Retina (tissue), 1 donor: ENCODE results near the gene SCUBE3.

Experiments
- DNase-seq: peaks from one replicate; pipeline ENCODE4 v3.0.0-alpha.2; 2016

The SCUBE3 gene

DNA sequence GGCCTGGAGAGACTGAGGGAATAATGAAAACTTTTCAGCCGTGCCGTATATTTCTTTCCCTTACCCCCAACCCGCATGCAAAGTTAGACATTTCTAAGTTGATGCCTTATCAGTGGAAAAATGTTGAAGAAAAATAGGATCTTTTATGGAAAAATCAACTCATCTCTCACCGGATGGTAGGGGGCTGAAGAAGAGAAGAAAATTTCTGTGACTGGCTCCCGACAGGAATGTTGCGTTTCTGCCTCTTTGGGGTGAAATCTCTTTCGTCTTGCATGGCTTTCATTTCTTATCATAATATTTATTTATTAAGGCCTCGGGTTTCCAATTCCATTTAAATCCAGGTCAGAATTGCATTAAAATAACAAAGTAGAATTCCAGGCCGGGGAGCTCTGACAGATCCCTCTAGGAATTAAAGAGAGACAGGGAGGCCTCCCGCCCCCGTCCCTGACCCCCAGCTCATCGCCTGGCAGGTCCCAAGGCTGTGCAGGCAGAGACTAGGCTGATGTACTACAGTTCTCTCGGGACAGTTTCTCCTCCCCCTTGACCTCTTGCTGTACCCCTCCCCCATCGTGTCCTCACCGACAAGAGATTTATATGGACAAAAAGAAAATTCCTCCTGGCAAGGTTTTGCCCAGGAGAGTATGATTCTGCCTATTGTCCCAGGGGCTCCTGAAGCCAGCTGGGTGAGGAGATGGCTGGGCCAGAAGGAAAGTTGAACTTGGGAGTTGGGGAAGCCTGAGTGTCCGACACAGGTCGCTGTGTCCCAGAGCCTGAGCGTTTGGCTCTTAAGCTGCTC is 1.3 kb downstream of the SCUBE3 start:
- DNase-seq: no peak

DNA sequence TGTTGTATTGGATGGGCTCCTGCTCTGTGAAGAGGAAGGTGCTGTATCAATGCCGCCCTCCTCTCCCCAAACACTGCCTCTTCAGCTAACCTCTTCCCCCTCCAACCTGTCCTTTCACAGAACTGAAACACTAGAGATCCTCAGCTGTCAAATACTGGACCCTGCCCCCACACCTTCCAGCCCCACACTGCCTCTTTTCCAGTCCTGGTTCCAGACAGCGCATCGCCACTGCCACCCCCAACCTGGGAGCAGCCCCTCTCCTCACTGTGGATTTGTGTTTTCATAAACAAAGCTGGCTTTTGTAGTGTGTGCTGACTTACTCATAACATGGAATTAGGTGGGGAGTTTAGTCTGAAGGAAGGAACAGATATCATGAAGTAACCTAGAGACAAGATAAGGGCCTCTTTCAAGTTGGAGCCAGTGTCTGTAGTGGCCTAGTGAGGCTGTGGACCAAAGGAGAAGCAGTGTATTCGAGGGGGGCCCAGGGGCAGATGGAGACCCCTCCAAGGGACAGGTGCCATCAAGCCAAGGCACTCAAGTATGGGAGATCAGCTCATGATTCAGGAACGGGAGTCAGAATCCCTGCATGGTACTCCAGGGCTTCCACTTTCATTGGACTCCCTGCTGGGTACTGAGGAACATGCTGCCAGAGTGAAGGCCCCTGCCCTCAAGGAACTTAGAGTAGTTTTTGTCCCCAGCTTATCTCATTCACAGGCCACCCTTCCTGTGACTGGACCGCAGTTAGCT is 2.1 kb downstream of the SCUBE3 start:
- no peak for DNase-seq

DNA sequence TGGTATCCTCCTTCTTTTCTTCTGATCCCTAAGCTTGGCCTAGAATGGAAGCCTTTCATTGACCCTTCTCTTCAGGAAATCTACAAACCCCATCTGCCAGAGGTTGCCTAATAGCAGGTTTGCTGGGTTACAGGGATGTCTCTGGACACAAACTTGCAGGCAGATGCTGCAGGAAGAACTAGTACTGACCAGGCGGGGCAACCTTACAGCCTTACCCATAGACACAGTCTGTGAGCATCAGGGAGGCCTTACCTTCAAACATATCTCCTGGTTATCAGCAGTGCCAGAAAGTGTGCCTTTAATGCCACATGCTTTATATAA is 2.6 kb downstream of the SCUBE3 start:
- no peak for DNase-seq

DNA sequence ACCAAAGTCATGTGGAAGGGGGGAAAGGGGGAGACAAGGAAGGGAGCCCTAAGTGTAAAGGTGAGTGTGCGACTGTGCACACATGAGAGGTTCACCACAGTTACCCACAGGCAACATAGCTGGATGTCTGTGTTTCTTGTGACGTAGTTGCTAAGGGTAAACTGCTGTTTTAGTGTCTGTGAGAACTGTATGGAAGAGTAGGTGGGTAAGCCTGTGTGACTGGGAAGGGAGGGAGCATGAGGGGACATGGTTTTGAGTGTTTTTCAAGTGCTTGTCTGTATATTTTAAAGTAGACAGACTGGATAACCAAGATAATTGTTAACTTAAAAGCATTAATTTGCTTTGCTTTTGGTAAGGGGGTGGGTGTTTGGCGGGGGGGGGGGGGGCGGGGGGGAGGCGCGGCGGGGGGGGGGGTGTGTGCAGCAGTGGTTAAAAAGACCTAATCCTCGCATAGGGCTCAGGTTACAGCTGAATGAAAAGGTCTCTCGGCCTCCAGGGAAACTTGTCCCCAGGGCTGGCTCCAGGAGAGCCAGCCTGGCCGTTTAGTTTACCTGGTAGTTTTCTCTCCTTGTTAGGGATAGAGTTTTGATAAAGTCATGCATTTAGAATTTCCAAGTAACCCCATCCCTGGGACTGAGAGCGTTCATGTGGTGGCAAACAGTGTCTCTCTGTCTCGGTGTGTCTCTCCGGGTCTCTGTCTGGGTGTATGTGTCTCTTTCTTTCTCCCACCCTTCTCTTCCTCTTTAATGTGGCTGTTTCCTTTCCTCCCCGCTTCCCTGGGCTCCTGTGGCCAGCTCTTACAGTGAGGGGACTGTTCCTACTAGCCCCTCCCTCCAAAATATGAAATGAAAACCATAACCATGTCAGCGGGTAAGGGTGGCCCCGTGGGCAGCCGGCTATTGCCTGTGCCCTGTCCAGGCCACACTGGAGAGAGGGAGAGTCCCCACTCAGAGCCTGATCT is 3.4 kb downstream of the SCUBE3 start:
- no peak for DNase-seq

DNA sequence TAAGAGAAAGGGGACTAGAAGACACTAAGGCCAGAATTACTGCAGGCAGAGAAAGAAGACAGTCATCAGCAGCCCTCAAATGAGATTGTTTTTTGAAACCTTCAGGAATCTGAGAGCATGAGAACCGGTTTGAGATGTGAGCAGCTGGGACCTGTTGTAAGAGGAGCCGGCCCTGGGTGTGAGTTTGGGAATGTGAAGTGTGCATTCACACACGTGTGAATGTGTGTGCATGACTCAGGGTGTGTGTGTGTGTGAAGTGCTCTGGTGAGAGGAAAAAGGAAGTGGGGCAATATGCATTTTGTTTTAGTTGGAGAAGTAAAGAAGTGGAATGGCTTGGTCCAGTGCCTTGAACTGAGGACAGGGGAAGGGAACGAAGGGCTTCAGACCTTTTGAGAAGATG is 4.3 kb downstream of the SCUBE3 start:
- DNase-seq: no peak

DNA sequence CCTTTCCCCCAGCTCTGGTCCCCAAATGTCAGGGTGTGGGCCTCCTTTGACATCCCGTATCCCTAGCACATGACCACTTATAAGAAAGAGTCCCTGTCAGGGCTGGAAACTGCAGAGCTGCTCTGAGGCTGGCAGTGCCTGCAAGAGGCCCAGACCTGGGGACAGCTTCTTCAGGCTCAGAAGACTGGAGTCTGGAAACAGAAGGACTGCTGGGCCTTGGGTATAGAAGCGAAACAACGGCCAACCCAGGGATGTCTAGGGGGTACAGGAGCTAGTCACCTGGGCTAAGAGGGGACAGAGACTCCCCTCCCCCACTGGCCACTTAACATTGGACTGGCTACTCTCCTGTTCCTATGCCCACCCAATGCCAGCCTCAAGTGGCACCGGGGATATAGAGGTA is 4.7 kb downstream of the SCUBE3 start:
- no peak for DNase-seq

DNA sequence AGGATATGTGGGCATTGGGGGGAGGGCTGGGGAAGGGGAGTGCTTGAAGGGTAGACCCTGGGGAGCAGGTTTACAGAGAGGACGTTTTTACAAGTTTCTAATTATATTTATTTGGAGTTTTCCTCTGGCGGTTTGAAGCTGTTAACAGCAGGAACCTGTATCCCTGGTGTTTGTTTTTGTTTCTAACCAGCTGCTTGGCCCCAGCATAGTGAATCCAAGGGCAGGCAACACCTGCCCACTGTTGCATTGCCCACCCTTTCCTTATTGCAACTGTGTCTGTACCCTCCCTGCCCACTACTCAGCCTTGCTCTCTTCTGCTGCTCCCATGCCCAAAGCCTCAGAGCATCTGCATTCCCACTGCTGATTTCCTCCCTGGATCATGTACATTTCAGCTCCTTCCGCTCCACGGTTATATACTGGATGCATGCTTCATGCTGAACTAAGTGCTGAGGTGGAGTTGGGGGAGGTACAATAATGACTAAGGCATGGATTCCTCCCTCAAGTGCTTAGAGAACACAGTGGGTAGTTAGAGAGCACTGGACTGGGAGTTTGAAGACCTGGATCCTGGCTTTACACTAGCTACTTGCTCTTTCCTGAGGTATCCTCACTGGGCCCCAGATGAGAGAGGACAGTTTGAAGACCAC is 6.0 kb downstream of the SCUBE3 start:
- no peak for DNase-seq

DNA sequence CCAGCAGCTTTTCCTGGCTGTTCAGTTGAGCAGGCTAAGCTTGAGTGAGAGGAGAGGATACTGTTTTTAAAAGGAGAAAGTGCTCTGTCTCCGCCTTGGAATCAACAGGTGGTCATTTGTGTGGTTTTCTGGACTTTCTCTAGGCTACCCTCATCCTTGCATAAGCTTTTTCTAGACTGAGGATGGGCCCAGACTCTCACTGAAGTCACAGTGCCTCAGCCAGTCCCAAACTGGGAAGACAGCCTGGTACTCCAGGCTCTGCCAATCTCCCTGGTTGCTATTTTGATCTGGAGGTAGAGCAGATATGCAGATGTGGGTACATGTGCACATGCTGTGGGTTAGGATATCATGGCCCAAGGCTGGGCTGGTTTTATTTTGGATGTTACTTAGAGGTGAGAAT is 7.0 kb downstream of the SCUBE3 start:
- DNase-seq: no peak

DNA sequence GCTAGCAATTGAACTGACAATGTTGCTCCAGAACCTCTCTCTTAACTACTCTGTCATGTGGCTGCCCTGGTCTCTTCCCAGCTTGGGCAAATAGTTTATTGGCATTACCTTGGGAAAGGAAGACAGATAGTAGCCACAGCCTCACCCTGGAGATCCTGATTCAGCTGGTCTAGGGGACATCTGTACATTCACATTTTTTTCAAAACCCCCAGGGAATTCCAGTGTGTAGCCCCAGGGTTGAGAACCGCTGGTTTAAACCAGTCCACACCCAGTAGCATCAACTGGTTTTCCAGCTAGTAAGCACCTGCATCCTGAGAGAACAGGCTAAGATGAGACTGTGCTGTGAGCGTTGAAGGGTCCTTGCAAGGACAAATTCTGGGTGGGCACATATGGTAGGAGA is 9.6 kb downstream of the SCUBE3 start:
- DNase-seq: no peak

DNA sequence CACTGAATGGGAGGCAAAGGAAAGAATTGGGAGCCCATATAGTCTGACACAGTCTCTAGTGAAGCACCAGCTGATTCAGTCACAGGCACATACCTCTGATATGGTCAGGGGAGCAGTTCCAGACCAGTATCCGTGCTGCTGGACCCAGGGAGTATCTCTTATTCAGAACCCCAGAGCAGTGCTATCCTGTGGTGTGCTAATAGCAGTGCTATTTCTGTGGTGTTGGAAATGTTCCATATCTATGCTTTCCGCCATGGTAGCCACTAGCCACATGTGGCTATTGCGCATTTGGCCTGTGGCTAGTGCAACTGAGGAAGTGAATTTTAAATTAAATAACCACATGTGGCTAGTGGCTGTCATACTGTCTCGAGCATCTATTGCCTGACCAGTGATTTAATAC is 11.0 kb downstream of the SCUBE3 start:
- DNase-seq: no peak

DNA sequence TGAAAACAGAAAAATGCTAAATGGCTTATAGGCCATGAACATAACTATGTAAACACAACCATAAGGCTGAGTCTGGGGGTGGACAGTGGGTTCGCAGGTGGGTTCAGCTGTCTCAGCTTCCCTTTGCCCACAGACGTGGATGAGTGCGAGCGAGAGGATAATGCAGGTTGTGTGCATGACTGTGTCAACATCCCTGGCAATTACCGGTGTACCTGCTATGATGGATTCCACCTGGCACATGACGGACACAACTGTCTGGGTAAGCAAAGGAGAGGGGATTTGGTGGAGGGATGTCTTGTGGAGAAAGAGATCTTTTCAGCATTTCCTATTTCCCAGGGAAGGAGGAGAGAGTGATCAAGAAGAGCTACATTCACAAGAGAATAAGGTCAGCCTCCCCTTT is 14.7 kb downstream of the SCUBE3 start:
- DNase-seq: no peak

DNA sequence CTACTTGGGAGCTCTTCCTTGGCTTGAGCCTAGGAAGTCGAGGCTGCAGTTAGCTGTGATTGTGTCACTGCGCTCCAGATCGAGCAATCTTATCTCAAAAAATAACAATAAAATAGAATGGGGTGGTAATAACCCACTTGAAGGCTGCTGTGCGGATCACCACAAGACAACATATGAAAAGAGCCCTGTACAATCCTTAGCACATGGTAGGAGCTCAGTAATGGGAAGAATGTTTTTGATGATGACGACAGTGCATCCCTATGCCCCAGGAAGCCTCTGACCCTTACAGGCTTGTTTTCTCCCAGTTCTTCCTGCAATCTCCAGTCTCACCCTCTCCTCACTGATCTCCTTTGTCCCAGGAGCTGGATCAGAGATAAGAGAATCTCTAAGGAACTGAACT is 15.5 kb downstream of the SCUBE3 start:
- no peak for DNase-seq

DNA sequence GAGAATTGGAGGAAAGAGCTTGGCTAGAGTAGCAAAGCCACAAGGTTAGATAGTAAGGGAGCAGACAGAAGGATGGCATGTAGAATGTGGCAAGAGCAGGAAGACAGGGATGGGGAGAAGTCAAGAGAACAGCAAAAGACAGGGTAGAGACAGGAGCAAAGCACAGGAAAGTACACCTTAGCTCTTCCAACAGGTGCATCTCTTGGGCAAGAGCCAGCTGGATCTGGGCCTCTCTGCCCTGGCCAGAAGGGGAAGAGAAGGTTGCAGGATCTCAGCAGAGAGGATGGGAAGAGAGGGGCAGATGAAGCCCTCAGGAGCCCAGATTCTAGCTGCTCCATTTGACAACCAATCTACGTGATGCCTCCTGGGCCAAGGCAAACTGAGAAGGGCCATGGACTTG is 16.7 kb downstream of the SCUBE3 start:
- no peak for DNase-seq

DNA sequence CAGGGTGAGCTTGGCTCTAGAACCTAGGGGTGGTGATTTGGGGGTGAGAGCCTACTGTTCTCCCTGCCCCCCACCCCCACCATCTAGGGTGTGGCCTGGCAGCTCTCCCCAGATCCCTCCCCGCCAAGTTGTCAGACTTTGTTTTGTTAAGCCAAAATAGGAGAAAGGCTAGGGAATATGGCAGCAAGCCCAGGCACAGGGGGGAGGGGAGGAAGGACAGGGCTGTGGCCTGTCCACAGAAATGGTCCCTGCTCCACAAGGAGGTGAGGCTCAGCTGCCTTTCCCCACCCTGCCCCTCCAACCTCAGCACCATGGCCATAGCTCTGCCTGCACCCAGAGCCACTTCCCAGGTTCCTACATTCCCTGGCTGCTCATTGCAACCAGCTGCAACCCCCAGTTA is 17.2 kb downstream of the SCUBE3 start:
- DNase-seq: no peak

DNA sequence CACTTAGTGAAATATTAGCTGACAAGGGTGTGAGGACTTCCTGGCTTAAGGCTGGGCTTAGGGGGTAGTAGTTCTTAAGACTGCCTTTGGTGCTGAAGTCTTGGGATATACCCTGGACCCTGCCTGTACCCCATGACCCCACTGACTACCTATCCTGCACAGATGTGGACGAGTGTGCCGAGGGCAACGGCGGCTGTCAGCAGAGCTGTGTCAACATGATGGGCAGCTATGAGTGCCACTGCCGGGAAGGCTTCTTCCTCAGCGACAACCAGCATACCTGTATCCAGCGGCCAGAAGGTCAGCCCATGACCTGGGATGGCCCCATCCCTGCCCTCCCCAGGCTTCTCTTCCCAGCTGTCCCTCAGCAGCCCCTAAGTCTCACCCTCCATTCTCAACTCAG is 17.8 kb downstream of the SCUBE3 start:
- DNase-seq: no peak

DNA sequence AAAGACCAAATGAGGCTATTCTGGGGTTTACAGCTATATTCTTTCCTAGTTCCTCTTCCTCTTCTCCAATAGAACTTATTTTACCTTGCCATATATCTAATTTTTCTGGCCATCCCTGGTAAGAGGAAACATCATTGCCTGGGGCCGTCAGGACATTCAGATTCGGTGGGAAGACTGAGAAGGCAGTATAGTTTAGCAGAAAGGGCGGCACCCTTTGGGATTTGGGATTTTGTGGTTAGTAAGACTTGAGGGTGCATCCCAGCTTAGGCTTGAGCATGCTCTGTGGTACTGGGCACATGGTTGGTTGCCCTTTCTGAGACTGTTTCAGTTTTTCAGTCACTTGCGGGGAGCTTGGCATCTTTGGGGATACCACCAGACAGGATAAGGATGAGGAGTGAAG is 21.1 kb downstream of the SCUBE3 start:
- DNase-seq: no peak

DNA sequence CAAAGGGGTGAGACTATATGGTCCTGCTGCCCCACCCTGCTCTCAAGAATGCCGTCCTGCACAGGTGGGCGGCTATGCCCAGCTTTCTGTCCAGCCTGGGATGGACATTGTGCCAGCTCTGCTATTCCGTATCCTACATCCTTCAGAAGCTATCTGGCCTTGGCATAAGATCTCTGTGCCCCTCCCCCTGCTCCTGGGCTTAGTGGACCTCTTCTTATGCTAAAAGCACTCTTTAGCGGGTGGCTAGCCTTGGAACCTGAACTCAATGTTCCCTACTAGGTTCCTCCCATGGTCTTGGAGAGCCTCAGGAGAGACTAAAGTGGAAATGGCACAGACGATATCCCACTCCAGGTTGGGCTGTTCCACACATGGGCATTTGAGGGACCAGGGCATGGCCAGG is 22.5 kb downstream of the SCUBE3 start:
- no peak for DNase-seq

DNA sequence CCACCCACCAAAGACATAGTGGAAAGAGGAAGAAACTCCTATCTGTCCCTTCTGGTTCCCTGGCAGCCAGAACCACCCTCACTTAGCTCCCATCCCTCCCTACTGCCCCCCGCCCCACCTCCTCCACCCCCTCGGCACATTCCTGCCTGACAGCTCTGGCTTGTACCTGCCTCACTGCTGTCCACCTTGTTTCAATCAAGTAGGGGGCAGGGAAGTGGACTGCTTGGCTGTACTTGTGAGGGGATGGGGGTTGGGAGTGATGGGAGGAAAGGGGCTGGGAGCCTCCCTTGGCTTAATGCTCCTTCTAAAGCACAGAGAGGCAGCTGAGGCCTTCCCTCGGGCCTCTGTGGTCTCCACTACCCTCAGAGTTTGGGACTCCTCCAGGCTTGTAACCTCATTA is 23.7 kb downstream of the SCUBE3 start:
- no peak for DNase-seq

DNA sequence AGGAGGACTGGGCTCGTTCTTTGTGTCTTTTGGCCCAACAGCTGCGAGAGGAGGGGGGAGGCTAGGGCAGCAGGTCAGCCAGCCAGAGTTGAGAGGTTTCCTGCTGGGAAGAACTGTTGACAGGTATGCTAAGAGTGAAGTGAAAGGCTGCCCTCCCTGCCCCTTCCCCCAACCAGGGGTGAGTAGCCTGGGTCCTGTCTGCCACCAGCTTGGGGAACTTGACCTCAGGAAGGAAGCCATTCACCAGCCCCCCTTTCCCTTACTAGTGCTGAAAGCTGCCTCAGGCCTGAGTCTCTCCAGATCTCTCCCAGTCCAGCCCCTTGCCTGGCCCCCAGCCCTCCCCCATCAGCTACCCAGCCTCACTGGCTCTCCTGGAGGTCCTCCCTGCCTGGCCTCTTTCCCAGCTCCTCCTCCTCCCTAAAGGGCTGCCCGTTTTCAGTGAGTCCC is 25.1 kb downstream of the SCUBE3 start:
- DNase-seq: no peak

DNA sequence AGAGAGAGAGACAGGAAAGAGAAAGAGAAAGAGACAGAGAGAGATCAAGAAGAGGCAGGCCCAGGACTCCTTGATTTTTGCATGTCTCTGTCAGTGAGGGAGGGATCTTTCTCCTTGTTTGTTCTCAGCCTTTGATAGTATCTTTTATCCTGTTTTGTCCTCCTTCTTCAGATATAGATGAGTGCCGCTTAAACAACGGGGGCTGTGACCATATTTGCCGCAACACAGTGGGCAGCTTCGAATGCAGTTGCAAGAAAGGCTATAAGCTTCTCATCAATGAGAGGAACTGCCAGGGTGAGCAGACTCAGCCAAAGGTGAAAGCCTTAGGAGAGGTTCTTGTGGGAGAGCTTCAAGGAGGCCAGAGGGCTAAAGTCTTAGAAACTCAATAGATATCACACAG is 25.8 kb downstream of the SCUBE3 start:
- DNase-seq: no peak

DNA sequence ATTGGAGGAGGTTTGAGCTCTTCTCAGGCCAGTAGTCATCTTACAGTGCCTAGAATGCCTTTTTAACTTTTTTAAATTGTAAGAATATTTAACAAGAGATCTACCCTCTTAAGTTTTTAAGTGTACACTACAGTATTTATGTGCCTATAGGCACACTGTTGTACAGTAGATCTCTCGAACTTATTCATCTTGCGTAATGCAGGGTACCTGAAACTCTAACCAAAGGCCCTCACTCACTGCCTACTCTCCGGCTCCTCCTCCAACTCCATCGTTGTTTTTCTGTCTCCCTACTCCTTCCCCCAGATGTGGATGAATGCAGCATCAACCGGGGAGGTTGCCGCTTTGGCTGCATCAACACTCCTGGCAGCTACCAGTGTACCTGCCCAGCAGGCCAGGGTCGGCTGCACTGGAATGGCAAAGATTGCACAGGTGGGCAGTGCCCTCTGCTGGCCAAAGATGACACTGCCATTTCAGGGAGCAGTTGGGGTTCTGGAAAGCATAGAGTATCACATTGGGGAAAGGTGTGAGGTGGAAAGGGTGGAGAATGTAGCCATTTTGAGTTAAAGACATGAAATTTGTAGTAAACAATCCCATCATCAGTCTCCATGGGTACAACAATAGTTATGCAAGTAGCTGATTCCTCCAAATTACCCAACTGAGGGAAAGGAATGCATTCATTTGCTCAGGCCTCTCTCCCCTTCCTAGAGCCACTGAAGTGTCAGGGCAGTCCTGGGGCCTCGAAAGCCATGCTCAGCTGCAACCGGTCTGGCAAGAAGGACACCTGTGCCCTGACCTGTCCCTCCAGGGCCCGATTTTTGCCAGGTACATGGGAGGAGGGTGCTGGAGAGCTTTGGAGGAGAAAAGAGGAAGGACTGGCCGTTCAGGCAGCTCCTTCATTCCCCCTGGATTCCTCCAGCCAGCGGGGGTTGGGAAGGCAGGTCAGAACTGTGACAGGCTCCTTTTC is 27.4 kb downstream of the SCUBE3 start:
- peak; percentile 78 for DNase-seq

DNA sequence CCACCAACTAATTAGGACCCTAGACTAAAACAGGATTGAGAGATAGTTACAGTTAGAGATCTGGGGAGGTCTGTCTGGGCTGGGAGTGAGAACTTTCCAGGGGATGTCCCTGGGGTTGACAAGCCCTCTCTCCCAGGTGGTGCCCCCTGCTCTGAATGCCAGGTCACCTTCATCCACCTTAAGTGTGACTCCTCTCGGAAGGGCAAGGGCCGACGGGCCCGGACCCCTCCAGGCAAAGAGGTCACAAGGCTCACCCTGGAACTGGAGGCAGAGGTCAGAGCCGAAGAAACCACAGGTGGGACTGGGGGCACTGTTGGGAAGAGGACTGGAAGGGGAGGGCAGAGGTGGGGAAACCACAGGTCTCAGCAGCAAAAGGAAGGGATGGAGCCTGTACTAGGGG is 28.7 kb downstream of the SCUBE3 start:
- DNase-seq: no peak
